AG04450 (cell line): ENCODE measurements around the gene TTYH3. TPM values are rescaled to one million over a fixed set of nuclear protein-coding genes. Genes with fewer than 3 reads are reported as not detected.

Experiments used
- CTCF ChIA-PET: fragments of 300-600, 350-600 bp; formaldehyde crosslinking; extraction: SDS; loops from one replicate; lab custom pipeline; 2022; ENCODE audit warnings: antibody characterized with exemption, inconsistent platforms; lab: Charles Lee
- POLR2A ChIA-PET: fragments of 350-600 bp; formaldehyde crosslinking; extraction: SDS; loops from one replicate; lab custom pipeline; 2021; ENCODE audit warnings: antibody characterized with exemption, inconsistent platforms; lab: Yijun Ruan, JAX
- DNase-seq: peaks from one replicate; pipeline ENCODE4 v3.0.0-alpha.2; 2011; ENCODE audit warnings: low read depth, low spot score
- H3K27ac ChIP-seq: one replicate; pipeline ENCODE4 v1.5.1; 2012; ENCODE audit warnings: low read depth, low read length, control low read depth
- H3K27me3 ChIP-seq: one replicate; pipeline ENCODE4 v1.6.0; 2012; ENCODE audit warnings: low read length; ENCODE audit not compliant: control insufficient read depth, insufficient read depth
- H3K4me3 ChIP-seq: 2 replicates; pipeline ENCODE4 v1.5.1; 2011; ENCODE audit warnings: mild to moderate bottlenecking, low read depth, low read length, control low read depth
- H3K9me3 ChIP-seq: 2 replicates; pipeline ENCODE4 v1.5.1; 2012; ENCODE audit warnings: low read length; ENCODE audit not compliant: control insufficient read depth, insufficient read depth
- CTCF ChIP-seq: IDR thresholded peaks from 2 replicates; pipeline ENCODE4 v1.5.1; 2011; ENCODE audit warnings: low read depth, low read length, control low read depth, inconsistent platforms
- polyA plus RNA-seq: library from polyadenylated mRNA; depleted of rRNA; stranded (reverse); fragments of >200 nt; gene quantifications from 2 replicates; pipeline ENCODE4 v1.2.3, GENCODE V29; 2011

TTYH3 gene
- polyA plus RNA-seq, 1 experiment = 30.8 TPM

GRCh38 chr7:2651847-2652735 lies 20.3 kb downstream of the TTYH3 start:
- H3K4me3 ChIP-seq = no peak overlapping the region
- no peaks in the 10 kb centered on the region for H3K27me3 ChIP-seq
- POLR2A ChIA-PET = no interaction called here
- CTCF ChIA-PET = no interaction called here
- no peak for TF ChIP-seq CTCF
- no peak overlapping the region for H3K27ac ChIP-seq
- DNase-seq = no peak
- H3K9me3 ChIP-seq = no peaks in the 10 kb centered on the region; the same call in 1 of the 2 replicates

GRCh38 chr7:2652736-2653060 lies 20.9 kb downstream of the TTYH3 start:
- Histone ChIP-seq H3K4me3 (no peak overlapping the region), H3K9me3 (no peaks in the 10 kb centered on the region; the same call in 1 of the 2 replicates), H3K27me3 (no peaks in the 10 kb centered on the region), H3K27ac (no peak overlapping the region)
- DNase-seq = no peak
- CTCF ChIA-PET = no interaction called here
- POLR2A ChIA-PET = interaction anchor here (1.1 kb wide), 1 partner anchor 10 kb away, joined by 3 read pairs; no protein-coding TSS in a partner anchor
- TF ChIP-seq CTCF = no peak

GRCh38 chr7:2654059-2654458 lies 22.3 kb downstream of the TTYH3 start:
- Histone ChIP-seq H3K27ac (no peak overlapping the region), H3K27me3 (no peaks in the 10 kb centered on the region), H3K9me3 (no peaks in the 10 kb centered on the region; the same call in 1 of the 2 replicates), H3K4me3 (no peak overlapping the region)
- TF ChIP-seq CTCF = no peak
- DNase-seq = no peak
- CTCF ChIA-PET = no interaction called here
- POLR2A ChIA-PET = interaction anchor here (1.1 kb wide), 1 partner anchor 11 kb away, joined by 3 read pairs; no protein-coding TSS in a partner anchor

GRCh38 chr7:2655870-2656614 lies 24.3 kb downstream of the TTYH3 start:
- H3K27ac ChIP-seq = no peak overlapping the region
- H3K4me3 ChIP-seq = no peak overlapping the region
- CTCF ChIA-PET = interaction anchor here (1.5 kb wide), 1 partner anchor 54 kb away, joined by 3 read pairs; no protein-coding TSS in a partner anchor
- no peak for TF ChIP-seq CTCF
- POLR2A ChIA-PET = no interaction called here
- H3K27me3 ChIP-seq = no peaks in the 10 kb centered on the region
- no peaks in the 10 kb centered on the region; the same call in 1 of the 2 replicates for H3K9me3 ChIP-seq
- no peak for DNase-seq

- no peak for TF ChIP-seq CTCF
- Histone ChIP-seq H3K9me3 (no peaks in the 10 kb centered on the region; the same call in 1 of the 2 replicates), H3K27ac (no peak overlapping the region), H3K27me3 (no peaks in the 10 kb centered on the region), H3K4me3 (no peak overlapping the region)
- no peak for DNase-seq
- POLR2A ChIA-PET = no interaction called here
- CTCF ChIA-PET = interaction anchor here (1.0 to 1.5 kb wide), 2 partner anchors 14 to 53 kb away, joined by 3 read pairs; no protein-coding TSS in a partner anchor
These were observed 25.4 kb downstream of the TTYH3 start for GRCh38 chr7:2657208-2657607.
